GM19035 (cell line): ENCODE measurements around the gene OXTR.

Experiments
- ATAC-seq: cut with Tn5 transposase; IDR thresholded peaks from one replicate; pipeline ENCODE4 v1.9.1; 2021; ENCODE audit not compliant: unreplicated experiment

The OXTR gene

GRCh38 chr3:8769088-8769822 is at the start of gene OXTR:
Gene OXTR (minus strand): TSS chr3:8769613. CDS start chr3:8768187, 1,426 bp downstream.
- peak; percentile 71 for ATAC-seq

GRCh38 chr3:8817486-8817885 is 48.1 kb upstream of the OXTR start:
- ATAC-seq = no peak

- no peak for ATAC-seq
Observed at GRCh38 chr3:8816106-8816505, 46.7 kb upstream of the OXTR start.

- no peak for ATAC-seq
Observed at GRCh38 chr3:8813411-8813810, 44.0 kb upstream of the OXTR start.

DNA sequence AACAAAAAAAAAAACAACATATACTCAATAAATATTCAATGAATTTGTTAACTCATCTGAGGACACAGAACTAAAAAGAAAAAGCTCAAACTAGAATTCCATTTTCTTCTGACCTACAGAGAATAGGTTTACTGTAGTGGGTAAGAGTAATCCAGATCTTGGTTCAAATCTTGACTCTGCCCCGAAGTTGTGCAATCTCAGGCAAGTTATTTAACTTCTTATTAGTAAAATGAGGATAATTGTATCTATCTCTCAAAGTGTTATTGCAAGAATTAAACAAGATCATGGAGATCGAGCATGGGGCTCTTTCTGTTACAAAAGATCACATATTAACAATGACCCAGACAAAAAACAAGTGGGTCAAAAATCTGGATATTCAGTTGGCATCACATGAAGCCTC is 41.1 kb upstream of the OXTR start:
- ATAC-seq = no peak

GRCh38 chr3:8805774-8806173 is 36.4 kb upstream of the OXTR start:
- ATAC-seq = no peak

DNA sequence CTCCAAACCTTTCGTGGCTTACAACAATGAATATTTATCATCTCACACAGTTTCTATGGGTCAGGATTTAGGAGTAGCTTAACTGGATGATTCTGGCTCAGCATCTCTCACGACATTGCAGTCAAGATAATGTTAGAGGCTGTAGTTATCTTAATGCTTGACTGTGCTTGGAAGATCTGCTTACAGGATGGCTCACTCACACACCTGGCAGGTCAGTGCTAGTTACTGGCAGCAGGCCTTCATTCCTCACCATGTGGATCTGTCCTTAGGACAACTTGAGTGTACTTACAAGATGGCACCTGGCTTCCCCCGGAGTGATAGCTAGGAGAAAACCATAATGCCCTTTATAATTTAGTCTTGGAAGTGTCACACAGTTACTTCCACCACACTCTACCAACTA is 32.8 kb upstream of the OXTR start:
- ATAC-seq = no peak

DNA sequence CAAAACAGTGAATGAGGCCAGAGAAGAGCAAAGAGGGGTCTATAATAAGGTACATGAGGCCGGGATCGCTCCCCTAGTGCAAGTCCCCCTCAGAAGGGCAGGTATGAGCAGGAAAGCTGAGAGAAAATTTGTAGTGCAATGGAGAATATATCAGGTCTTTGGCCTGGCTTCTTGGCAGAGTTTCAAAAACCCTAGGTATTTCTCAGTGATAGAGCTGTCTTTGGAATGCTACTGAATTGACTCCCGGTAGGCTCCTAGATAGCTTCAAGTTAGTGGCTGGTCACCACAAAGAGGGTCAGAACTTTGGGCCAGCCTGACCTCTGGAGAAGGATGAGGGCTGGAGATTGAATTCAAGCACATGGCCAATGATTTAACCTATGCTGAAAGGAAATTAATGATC is 30.6 kb upstream of the OXTR start:
- ATAC-seq = no peak

GRCh38 chr3:8794247-8794646 is 24.8 kb upstream of the OXTR start:
- ATAC-seq = no peak

GRCh38 chr3:8793242-8793641 is 23.8 kb upstream of the OXTR start:
- ATAC-seq = no peak

DNA sequence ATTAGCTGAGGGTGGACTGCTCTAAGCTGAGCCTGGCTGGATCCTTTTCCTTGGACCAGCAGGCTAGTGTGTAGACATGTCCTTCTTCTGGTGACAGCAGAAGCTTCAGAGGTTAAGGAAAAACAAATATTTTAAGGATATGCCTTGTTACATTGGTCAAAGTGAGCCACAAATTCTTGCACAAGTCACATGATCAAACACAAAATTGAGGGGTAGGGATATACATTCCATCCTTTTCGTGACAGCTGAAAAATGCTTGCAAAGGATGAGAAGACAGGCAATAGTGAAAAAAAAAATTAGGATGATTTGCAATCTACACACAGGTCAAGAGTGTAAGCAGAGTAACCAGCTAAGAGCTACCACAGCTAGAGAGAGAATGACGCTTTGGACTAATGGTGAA is 21.1 kb upstream of the OXTR start:
- no peak for ATAC-seq

DNA sequence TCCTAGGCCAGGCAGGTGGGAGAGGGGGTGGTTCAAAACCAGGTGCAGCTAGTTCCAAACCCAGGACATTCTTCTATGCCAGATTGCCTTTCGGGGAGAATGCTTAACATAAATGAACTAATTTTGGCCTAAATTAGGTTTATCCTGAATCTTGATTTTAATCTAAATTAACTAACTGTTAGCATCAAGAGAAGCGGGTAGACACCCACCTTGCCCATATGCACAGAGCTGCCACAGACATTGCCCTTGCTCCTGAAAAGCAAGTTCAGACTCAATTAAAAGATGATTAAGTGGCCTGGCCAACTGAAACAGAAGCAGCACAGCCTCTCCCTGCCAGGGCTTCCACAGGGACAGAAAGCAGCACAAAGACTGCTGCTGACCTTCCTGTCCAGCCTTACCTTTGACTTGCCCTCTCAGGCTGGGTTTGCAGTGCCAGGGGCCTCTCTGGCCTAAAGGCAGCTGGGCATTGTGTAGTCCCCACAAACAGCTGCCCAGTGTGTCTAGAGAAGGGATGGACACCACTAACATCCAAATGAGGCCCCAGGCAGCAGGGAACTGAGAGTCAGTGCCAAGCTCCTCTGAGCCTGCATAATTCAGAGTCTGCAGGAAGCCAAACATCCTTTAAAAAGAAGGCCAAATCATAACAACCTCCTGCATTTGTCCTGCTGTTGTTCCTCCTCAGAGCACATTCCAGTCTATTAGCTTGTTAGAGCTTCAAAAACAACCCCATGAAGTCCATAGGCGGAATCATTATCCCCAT is 15.4 kb upstream of the OXTR start:
- ATAC-seq = no peak

DNA sequence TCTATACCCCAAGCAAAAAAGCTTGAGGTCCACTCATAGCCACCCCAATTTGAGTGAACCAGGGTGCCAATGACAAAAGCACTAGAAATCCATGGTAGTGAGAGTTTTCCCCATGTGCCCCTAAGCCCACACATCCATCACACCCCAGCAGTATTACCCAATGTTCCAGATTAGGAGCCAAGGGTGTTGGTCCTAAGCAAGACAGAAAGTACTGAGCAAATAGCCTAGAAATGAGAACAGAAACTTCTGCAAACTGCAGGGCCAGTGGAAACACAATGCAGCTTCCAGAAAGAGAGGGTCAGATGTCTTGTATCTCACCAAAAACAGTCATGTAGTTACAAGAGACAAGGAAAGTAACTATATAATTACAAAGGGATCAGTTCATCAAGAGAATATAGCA is 10.9 kb upstream of the OXTR start:
- no peak for ATAC-seq

DNA sequence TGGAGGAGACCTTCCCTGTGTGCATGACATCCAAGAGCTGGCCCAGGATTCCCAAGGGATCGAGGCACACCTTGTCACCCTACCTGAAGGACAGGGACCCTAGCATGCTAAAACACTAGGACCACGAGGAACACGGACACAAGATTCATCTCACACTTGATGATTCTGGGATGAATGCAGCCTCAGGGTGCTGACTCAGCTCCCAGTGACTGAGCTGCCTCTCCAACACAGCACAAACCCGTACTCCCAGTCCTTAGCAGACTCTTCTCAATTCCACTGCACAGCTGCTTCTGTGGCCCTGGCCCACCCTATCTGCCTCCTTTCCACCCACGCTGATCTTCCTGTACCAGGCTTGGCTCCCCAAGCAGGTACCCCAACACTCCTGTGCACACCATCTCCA is 9.1 kb upstream of the OXTR start:
- no peak for ATAC-seq

GRCh38 chr3:8777978-8778267 is 8.5 kb upstream of the OXTR start:
- ATAC-seq = no peak

GRCh38 chr3:8777201-8777977 is 8.0 kb upstream of the OXTR start:
- ATAC-seq = no peak

DNA sequence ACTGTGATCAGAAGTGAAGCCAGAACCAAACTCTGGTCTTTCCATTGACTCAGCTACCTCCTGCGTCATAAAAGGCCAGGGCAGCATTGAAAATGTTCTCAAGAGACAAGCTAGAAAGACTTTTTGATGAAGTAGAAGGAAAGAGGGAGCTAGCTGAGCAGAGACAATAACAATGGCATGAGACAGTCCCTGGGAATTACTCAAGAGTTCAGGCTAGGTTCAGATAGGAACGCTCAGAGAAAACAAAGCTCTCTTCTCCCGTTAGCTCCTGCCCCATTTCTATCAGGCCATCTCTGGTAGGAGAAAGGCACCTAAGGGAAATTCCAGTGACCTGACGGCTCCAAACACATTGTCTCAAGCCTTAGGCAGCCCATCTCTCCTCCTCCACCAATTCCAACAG is 7.0 kb upstream of the OXTR start:
- no peak for ATAC-seq

DNA sequence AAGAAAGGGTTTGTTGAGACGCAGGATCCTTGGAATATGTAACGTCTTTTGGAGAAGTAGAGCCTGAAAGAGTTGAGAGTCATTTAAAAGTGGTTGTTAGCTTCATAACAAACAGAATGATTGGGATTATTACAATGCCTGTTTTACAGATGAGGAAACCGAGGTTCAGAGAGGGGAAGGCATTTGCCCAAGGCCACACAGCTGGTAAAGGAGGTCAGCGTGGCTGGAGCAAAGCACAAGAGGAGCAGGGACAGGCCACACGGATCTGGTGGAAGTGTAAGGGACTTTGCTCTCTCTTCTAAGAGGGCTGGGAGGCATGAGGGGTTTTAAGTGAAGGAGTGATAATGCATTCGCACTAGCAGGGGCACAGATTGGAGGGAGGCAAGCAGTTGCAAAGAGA is 6.2 kb upstream of the OXTR start:
- no peak for ATAC-seq

- ATAC-seq = no peak
Observed at GRCh38 chr3:8775181-8775580, 5.8 kb upstream of the OXTR start.

DNA sequence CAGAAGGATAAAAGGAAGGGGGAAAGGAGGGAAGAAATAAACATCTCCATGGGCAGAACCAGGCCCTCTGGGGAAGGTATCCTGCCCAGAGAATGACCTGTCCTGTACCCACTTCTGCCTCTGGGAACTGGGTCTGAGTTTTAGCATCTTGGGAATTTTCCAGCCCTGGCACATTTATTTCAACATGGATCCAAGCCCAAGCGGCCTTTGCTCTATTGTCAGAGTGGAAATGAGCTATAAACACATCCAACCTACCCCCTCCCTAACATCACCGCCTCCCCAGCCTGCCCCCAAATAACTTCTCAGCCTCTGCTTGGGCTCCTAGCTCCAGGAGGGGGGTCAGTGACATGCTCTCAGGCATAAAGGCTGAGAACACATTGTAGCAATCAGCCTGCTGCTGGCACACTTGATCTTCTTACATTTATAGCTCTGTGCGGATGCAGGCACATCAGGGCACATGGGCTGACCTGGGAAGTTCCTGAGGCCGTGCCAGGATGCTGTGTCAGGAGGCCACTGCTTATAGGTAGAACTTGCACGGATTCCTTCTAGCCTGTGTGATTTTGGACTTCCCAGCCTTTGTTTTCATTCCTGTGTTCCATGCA is 4.6 kb upstream of the OXTR start:
- no peak for ATAC-seq

- peak; percentile 34 for ATAC-seq
Observed at GRCh38 chr3:8768364-8769087, 887 bp downstream of the OXTR start.
